ENCODE measurements around the gene INPP5J.
A peak's percentile ranks its signal among the peaks of the same experiment; 100 is the strongest.

INPP5J gene

DNA sequence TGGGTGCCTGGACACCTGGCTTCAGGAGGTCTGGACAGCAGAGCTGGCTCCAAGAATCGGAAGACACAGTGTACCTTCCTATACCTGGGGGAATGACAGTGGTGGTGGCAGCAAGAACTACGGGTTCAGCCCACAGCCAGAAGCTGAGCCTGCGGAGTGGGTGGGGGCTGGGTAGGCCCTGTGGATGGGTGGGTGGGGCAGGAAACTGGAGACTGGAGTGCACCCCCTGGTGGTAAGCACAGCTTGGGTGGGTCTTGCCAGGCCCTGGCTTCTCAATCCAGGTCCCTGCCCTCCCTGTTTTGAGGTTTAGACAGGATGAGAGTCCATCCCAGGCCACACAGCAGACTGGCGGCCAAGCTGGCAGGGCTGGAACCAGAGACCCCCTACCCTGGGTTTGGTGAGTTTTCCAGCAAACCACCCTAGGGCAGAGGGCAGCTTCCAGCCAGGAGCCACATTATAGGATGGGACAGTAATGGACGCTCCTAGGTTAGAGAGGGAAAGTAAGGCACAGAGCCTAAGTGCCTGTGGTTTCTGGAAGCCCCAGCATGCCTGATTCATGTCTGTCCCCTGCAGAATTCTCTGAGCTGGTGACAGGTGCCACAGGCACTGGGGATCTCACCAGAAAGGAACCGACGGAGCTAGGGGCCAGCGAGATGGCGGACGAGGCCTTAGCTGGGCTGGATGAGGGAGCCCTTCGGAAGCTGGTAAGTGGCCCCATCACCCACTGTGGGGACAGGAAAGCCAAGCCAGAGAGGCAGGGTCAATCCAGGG lies 40.0 kb upstream of the INPP5J start:
- Histone ChIP-seq H3K4me1 (ENCODE audit: control insufficient read depth, insufficient read depth, low read length) (peaks cover 59% of the 10 kb centered on the region), H3K27me3 (ENCODE audit: control insufficient read depth, insufficient read depth, low read length) (no peaks in the 10 kb centered on the region), H3K36me3 (ENCODE audit: control insufficient read depth, insufficient read depth, low read length) (no peaks in the 10 kb centered on the region), H3K4me3 (ENCODE audit: low read length) (peak overlapping the region; percentile 45), H3K9me3 (ENCODE audit: control insufficient read depth, low read length) (no peaks in the 10 kb centered on the region), H3K9ac (ENCODE audit: low read length) (peak overlapping the region; percentile 88)

DNA sequence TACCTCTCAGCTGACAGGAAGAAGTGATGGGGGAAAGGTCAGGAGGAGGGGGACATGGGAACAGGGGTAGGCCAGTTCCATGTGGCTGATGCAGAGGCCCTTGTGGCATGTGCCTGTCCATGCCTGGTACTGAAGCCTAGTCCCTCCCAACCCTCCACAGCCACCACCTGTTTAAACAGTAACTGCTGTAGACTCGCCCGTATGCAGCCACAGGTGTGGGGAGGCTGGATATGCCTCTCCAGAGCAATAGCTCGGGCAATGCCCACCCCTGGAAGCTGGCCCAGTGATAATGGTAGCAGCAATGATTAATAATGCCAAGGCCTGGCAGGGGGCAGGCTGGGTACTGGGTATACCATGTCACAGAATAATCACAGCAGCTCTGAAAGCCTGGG lies 39.4 kb upstream of the INPP5J start:
- peaks cover 2% of the 10 kb centered on the region for H3K36me3 ChIP-seq (ENCODE audit: control insufficient read depth, insufficient read depth, low read length)
- H3K4me1 ChIP-seq (ENCODE audit: control insufficient read depth, insufficient read depth, low read length): peaks cover 59% of the 10 kb centered on the region
- peak overlapping the region; percentile 88 for H3K9ac ChIP-seq (ENCODE audit: low read length)
- H3K9me3 ChIP-seq (ENCODE audit: control insufficient read depth, low read length): no peaks in the 10 kb centered on the region
- H3K4me3 ChIP-seq (ENCODE audit: low read length): peak overlapping the region; percentile 45
- no peaks in the 10 kb centered on the region for H3K27me3 ChIP-seq (ENCODE audit: control insufficient read depth, insufficient read depth, low read length)

DNA sequence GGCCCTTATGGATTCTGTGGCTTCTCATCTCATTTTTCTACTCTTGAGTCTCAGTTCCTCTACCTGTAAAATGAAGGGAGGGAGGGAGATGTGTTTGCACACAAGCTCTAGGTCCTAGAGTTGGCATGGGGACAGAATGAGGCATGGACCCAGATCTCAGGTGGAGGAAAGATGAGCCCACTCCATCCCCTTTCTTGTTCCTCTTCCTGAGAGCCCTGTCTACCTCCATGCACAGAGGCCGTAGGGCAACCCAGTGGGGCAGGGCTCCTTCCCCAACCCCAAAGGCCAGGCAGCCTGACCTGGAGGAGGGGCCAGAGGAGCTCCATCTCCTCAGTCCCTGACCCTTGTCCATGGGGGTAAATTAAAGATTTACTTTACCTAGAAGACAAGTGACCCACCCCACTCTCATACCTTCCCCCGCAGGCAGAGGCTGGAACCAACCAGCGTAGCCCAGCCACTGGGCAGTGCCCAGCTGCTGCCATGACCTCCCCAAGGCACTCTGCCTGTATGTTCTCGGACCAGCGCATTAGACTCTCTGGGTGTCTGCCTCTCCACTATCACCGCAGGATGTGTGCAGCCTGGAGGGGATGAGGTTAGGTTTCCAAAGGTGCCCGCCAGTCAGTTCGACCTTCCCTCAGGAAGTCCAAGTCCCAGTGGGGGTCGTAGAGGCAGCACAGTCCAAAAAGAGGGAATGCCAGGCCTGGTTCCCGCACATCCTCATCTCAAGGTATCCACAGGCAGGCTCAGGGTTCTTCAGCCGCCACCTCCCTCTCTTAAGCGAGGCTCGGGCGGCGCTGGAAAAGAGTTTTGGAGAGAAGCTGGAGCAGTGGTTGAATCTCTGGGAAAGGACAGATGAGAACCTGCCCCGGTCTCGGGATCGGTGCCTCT lies 38.6 kb upstream of the INPP5J start:
- H3K9me3 ChIP-seq (ENCODE audit: control insufficient read depth, low read length): no peaks in the 10 kb centered on the region
- no peaks in the 10 kb centered on the region for H3K27me3 ChIP-seq (ENCODE audit: control insufficient read depth, insufficient read depth, low read length)
- H3K36me3 ChIP-seq (ENCODE audit: control insufficient read depth, insufficient read depth, low read length): peaks cover 4% of the 10 kb centered on the region
- peak overlapping the region; percentile 88 for H3K9ac ChIP-seq (ENCODE audit: low read length)
- peaks cover 54% of the 10 kb centered on the region for H3K4me1 ChIP-seq (ENCODE audit: control insufficient read depth, insufficient read depth, low read length)
- peak overlapping the region; percentile 9 for H3K4me3 ChIP-seq (ENCODE audit: low read length)

GRCh38 chr22:31084811-31085492 lies 37.8 kb upstream of the INPP5J start:
- Histone ChIP-seq H3K9ac (ENCODE audit: low read length) (peak overlapping the region; percentile 88), H3K4me1 (ENCODE audit: control insufficient read depth, insufficient read depth, low read length) (peaks cover 51% of the 10 kb centered on the region), H3K36me3 (ENCODE audit: control insufficient read depth, insufficient read depth, low read length) (peaks cover 4% of the 10 kb centered on the region), H3K27me3 (ENCODE audit: control insufficient read depth, insufficient read depth, low read length) (no peaks in the 10 kb centered on the region), H3K4me3 (ENCODE audit: low read length) (peak overlapping the region; percentile 78), H3K9me3 (ENCODE audit: control insufficient read depth, low read length) (no peaks in the 10 kb centered on the region)

DNA sequence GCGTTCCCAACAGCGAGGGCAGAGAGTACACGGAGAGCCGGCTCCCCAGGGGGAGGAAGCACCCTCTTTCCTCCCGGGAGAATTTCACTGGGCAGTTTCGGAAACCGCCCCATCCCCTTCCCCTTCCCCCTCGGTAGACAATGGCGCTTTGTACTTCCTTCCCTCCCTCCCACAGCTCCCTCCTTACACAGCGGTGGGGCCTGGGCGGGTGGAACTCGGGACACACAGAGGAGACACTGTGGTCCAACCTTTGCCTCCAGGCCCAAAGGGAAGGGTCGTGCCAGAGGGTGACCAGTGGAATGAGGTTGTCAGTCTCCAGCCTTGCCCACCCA lies 37.3 kb upstream of the INPP5J start:
- peak overlapping the region; percentile 88 for H3K9ac ChIP-seq (ENCODE audit: low read length)
- H3K9me3 ChIP-seq (ENCODE audit: control insufficient read depth, low read length): no peaks in the 10 kb centered on the region
- H3K27me3 ChIP-seq (ENCODE audit: control insufficient read depth, insufficient read depth, low read length): no peaks in the 10 kb centered on the region
- H3K36me3 ChIP-seq (ENCODE audit: control insufficient read depth, insufficient read depth, low read length): peaks cover 4% of the 10 kb centered on the region
- peak overlapping the region; percentile 78 for H3K4me3 ChIP-seq (ENCODE audit: low read length)
- H3K4me1 ChIP-seq (ENCODE audit: control insufficient read depth, insufficient read depth, low read length): peaks cover 51% of the 10 kb centered on the region

DNA sequence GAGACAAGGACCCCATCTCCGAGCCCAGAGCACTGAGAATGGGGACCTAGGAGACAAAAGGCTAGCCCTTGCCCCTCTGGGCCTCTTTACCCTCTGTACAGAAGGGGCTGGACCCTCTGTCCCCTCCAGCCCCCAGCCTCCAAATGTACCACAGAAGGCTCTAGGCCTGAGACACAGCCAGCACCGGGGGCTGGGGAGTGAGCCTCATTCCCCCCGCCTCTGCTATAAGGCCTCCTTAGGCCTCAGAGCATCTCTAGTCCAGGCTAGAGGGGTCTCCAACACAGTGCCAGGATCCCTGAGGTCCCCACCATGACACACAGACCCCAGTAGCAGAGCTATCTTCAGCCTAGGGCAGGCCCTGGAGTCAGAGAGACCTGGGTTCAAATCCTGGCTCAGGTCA lies 36.8 kb upstream of the INPP5J start:
- H3K36me3 ChIP-seq (ENCODE audit: control insufficient read depth, insufficient read depth, low read length): peaks cover 4% of the 10 kb centered on the region
- H3K4me1 ChIP-seq (ENCODE audit: control insufficient read depth, insufficient read depth, low read length): peaks cover 51% of the 10 kb centered on the region
- H3K27me3 ChIP-seq (ENCODE audit: control insufficient read depth, insufficient read depth, low read length): no peaks in the 10 kb centered on the region
- H3K4me3 ChIP-seq (ENCODE audit: low read length): no peak overlapping the region
- no peaks in the 10 kb centered on the region for H3K9me3 ChIP-seq (ENCODE audit: control insufficient read depth, low read length)
- H3K9ac ChIP-seq (ENCODE audit: low read length): peak overlapping the region; percentile 88

DNA sequence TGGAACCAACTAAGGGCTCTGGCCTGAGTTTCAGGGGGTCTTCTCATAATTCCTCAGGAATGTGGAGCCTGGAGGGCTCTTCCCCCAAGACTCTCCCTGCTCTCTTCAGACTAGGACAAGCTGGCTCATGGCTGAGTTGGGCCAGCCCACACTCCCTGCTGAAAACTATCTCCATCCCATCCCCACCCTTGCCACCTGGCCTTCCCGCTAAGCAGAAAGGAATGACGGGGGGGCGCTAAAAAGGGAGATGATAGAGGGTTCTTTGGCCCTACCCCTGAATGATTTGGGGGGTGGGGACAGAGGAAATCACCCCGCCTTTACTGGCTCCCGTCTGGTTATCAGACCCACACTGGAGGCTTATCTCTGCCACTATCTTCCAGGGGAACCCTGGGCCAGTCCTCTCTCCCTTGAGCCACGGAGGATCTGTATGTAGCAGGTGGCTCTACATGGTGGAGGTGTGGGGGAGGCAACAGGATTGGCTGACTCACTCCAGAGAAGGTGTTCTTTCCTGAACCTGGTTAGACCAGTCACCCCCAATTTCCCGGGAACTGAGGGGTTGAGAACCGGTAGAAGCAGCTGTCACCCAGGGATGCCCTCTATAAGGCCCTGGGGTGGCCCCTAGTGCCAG lies 35.9 kb upstream of the INPP5J start:
- Histone ChIP-seq H3K27me3 (ENCODE audit: control insufficient read depth, insufficient read depth, low read length) (no peaks in the 10 kb centered on the region), H3K36me3 (ENCODE audit: control insufficient read depth, insufficient read depth, low read length) (peaks cover 9% of the 10 kb centered on the region), H3K4me3 (ENCODE audit: low read length) (no peak overlapping the region), H3K4me1 (ENCODE audit: control insufficient read depth, insufficient read depth, low read length) (peaks cover 47% of the 10 kb centered on the region), H3K9ac (ENCODE audit: low read length) (peak overlapping the region; percentile 88), H3K9me3 (ENCODE audit: control insufficient read depth, low read length) (no peaks in the 10 kb centered on the region)

- H3K36me3 ChIP-seq (ENCODE audit: control insufficient read depth, insufficient read depth, low read length): peaks cover 13% of the 10 kb centered on the region
- H3K9ac ChIP-seq (ENCODE audit: low read length): no peak overlapping the region
- peaks cover 37% of the 10 kb centered on the region for H3K4me1 ChIP-seq (ENCODE audit: control insufficient read depth, insufficient read depth, low read length)
- no peak overlapping the region for H3K4me3 ChIP-seq (ENCODE audit: low read length)
- H3K9me3 ChIP-seq (ENCODE audit: control insufficient read depth, low read length): no peaks in the 10 kb centered on the region
- no peaks in the 10 kb centered on the region for H3K27me3 ChIP-seq (ENCODE audit: control insufficient read depth, insufficient read depth, low read length)
These were observed 35.0 kb upstream of the INPP5J start for GRCh38 chr22:31087744-31088215.

GRCh38 chr22:31088233-31088986 lies 34.4 kb upstream of the INPP5J start:
- H3K4me3 ChIP-seq (ENCODE audit: low read length): no peak overlapping the region
- peaks cover 31% of the 10 kb centered on the region for H3K4me1 ChIP-seq (ENCODE audit: control insufficient read depth, insufficient read depth, low read length)
- H3K9me3 ChIP-seq (ENCODE audit: control insufficient read depth, low read length): no peaks in the 10 kb centered on the region
- peaks cover 13% of the 10 kb centered on the region for H3K36me3 ChIP-seq (ENCODE audit: control insufficient read depth, insufficient read depth, low read length)
- H3K27me3 ChIP-seq (ENCODE audit: control insufficient read depth, insufficient read depth, low read length): no peaks in the 10 kb centered on the region
- no peak overlapping the region for H3K9ac ChIP-seq (ENCODE audit: low read length)

GRCh38 chr22:31089160-31090100 lies 33.3 kb upstream of the INPP5J start:
- Histone ChIP-seq H3K9ac (ENCODE audit: low read length) (no peak overlapping the region), H3K4me1 (ENCODE audit: control insufficient read depth, insufficient read depth, low read length) (peaks cover 22% of the 10 kb centered on the region)

More at GRCh38 chr22:31089160-31090100, 33.3 kb upstream of the INPP5J start:
- H3K4me3 ChIP-seq (ENCODE audit: low read length): no peak overlapping the region
- H3K36me3 ChIP-seq (ENCODE audit: control insufficient read depth, insufficient read depth, low read length): peaks cover 13% of the 10 kb centered on the region
- no peaks in the 10 kb centered on the region for H3K9me3 ChIP-seq (ENCODE audit: control insufficient read depth, low read length)
- H3K27me3 ChIP-seq (ENCODE audit: control insufficient read depth, insufficient read depth, low read length): no peaks in the 10 kb centered on the region
